GM06990 (cell line): ENCODE data around the gene EFNB2.

Experiments
- DNase-seq: peaks from one replicate; pipeline ENCODE4 v3.0.0-alpha.2; 2011; ENCODE audit not compliant: insufficient read length; ENCODE audit errors: extremely low read depth
- H3K27me3 ChIP-seq: replicated peaks from 2 replicates; pipeline ENCODE4 v1.6.0; 2011; ENCODE audit warnings: low read length; ENCODE audit not compliant: control insufficient read depth, insufficient read depth
- H3K36me3 ChIP-seq: 2 replicates; pipeline ENCODE4 v1.5.1; 2011; ENCODE audit warnings: low read length; ENCODE audit not compliant: control insufficient read depth, insufficient read depth
- H3K4me3 ChIP-seq: replicated peaks from 2 replicates; pipeline ENCODE4 v1.5.1; 2011; ENCODE audit warnings: low read depth, mild to moderate bottlenecking, control low read depth, low read length
- CTCF ChIP-seq: IDR thresholded peaks from 2 replicates; pipeline ENCODE4 v1.5.1; 2011; ENCODE audit warnings: low read length, control low read depth, mild to moderate bottlenecking, inconsistent platforms; ENCODE audit not compliant: insufficient read depth, poor library complexity, severe bottlenecking

EFNB2 gene

GRCh38 chr13:106494506-106494905 lies 41.0 kb downstream of the EFNB2 start:
- H3K36me3 ChIP-seq: no peaks in the 10 kb centered on the region
- no peak overlapping the region for H3K4me3 ChIP-seq

GRCh38 chr13:106493533-106494220 lies 41.8 kb downstream of the EFNB2 start:
- TF ChIP-seq CTCF: no peak
- no peak overlapping the region for H3K4me3 ChIP-seq
- DNase-seq: peak; percentile 38
- H3K27me3 ChIP-seq: no peaks in the 10 kb centered on the region
- no peaks in the 10 kb centered on the region for H3K36me3 ChIP-seq

More at GRCh38 chr13:106494506-106494905, 41.0 kb downstream of the EFNB2 start:
- TF ChIP-seq CTCF: no peak
- H3K27me3 ChIP-seq: no peaks in the 10 kb centered on the region
- no peak for DNase-seq

GRCh38 chr13:106492588-106493475 lies 42.6 kb downstream of the EFNB2 start:
- no peak for TF ChIP-seq CTCF
- H3K27me3 ChIP-seq: no peaks in the 10 kb centered on the region
- no peak for DNase-seq

GRCh38 chr13:106491928-106492587 lies 43.4 kb downstream of the EFNB2 start:
- no peak for TF ChIP-seq CTCF
- H3K4me3 ChIP-seq: no peak overlapping the region
- no peaks in the 10 kb centered on the region for H3K36me3 ChIP-seq
- DNase-seq: no peak
- no peaks in the 10 kb centered on the region for H3K27me3 ChIP-seq

More at GRCh38 chr13:106492588-106493475, 42.6 kb downstream of the EFNB2 start:
- no peaks in the 10 kb centered on the region for H3K36me3 ChIP-seq
- H3K4me3 ChIP-seq: no peak overlapping the region

- DNase-seq: no peak
- no peak for TF ChIP-seq CTCF
- no peak overlapping the region for H3K4me3 ChIP-seq
- no peaks in the 10 kb centered on the region for H3K36me3 ChIP-seq
- no peaks in the 10 kb centered on the region for H3K27me3 ChIP-seq
Observed at GRCh38 chr13:106491463-106491862, 44.0 kb downstream of the EFNB2 start.
